ENCODE results near the gene CIB1.

CIB1 gene

DNA sequence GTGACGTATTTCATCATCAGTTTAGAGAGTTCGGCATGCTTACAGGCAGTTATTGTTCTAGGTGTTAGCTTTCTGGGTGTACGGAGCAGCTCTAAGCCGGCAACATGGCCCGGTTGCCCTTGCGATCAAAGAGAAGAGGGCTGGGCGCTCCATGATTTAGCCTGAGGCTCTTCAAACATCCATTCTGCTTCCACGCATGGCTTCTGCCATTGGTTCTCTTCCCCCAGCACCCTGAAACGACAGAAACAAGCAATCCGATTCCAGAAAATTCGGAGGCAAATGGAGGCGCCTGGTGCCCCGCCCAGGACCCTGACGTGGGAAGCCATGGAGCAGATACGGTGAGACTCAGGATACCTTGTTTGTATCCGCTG, 32.3 kb upstream of the CIB1 start:
- H3K27ac ChIP-seq (replicated peaks) = peak overlapping the region; percentile 94
- peak in 1 of 2 experiments; percentile 29 for DNase-seq (ENCODE audit: low read depth in 1 of 2, low spot score in 1 of 2)
- peak overlapping the region; percentile 81 for H3K4me3 ChIP-seq (replicated peaks; ENCODE audit: insufficient read depth, low read length)
- no peaks in the 10 kb centered on the region for H3K27me3 ChIP-seq (ENCODE audit: insufficient read depth, poor library complexity, severe bottlenecking)
- TF ChIP-seq REST (IDR thresholded peaks at IDR 0.05; ENCODE audit: insufficient replicate concordance, low read depth) = no peak
- TF ChIP-seq GABPA (IDR thresholded peaks at IDR 0.05; ENCODE audit: low read depth) = no peak
- TF ChIP-seq POLR2AphosphoS5 (IDR thresholded peaks at IDR 0.05; ENCODE audit: low read depth) = no peak
- TF ChIP-seq CTCF (IDR thresholded peaks at IDR 0.05; ENCODE audit: insufficient read depth, low read length) = no peak
- TF ChIP-seq SPI1 (IDR thresholded peaks at IDR 0.05; ENCODE audit: borderline replicate concordance, low read depth) = no peak

- TF ChIP-seq POLR2AphosphoS5 (IDR thresholded peaks at IDR 0.05; ENCODE audit: low read depth) = peak; percentile 92
- peak; percentile 61 for TF ChIP-seq REST (IDR thresholded peaks at IDR 0.05; ENCODE audit: insufficient replicate concordance, low read depth)
- TF ChIP-seq SPI1 (IDR thresholded peaks at IDR 0.05; ENCODE audit: borderline replicate concordance, low read depth) = peak; percentile 49; the same call in 1 of the 2 replicates
- peak; percentile 87 for TF ChIP-seq GABPA (IDR thresholded peaks at IDR 0.05; ENCODE audit: low read depth)
- no peak for TF ChIP-seq CTCF (IDR thresholded peaks at IDR 0.05; ENCODE audit: insufficient read depth, low read length)
- Histone ChIP-seq H3K27ac (replicated peaks) (peak within 1 kb of the TSS; percentile 94), H3K4me3 (replicated peaks; ENCODE audit: insufficient read depth, low read length) (peak within 1 kb of the TSS; percentile 81), H3K27me3 (ENCODE audit: insufficient read depth, poor library complexity, severe bottlenecking) (no peaks in the 10 kb centered on the region)
- DNase-seq (ENCODE audit: low read depth in 1 of 2, low spot score in 1 of 2) = peak; percentile 87 to 95
Measured at GRCh38 chr15:90265271-90266060, 31.7 kb upstream of the CIB1 start, which contains the start of gene NGRN. NGRN (plus strand) TSS chr15:90265672; CDS start chr15:90265713, 41 bp downstream.

DNA sequence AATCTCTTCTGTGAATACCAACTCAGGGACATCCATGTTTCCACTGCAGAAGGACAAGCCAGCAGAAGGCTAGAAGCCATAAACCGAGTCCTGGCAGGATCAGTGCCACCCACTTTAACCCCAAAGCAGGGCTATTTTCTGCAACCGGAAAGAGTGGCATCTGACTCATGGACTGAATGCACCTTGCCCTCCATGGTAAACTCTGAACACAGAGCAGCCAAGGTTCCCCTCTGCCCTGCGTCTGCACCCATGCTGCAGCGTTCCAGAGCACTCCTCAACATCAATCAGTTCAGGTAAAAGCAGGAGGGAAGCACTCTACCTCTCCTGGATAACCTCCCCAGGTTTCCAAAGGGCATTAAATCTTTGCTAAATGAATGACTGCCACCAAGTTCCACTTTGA, 30.9 kb upstream of the CIB1 start:
- peak; percentile 40 to 50 for DNase-seq (ENCODE audit: low read depth in 1 of 2, low spot score in 1 of 2)
- H3K4me3 ChIP-seq (replicated peaks; ENCODE audit: insufficient read depth, low read length) = peak overlapping the region; percentile 81
- TF ChIP-seq REST (IDR thresholded peaks at IDR 0.05; ENCODE audit: insufficient replicate concordance, low read depth) (no peak), CTCF (IDR thresholded peaks at IDR 0.05; ENCODE audit: insufficient read depth, low read length) (no peak), SPI1 (IDR thresholded peaks at IDR 0.05; ENCODE audit: borderline replicate concordance, low read depth) (no peak), GABPA (IDR thresholded peaks at IDR 0.05; ENCODE audit: low read depth) (no peak), POLR2AphosphoS5 (IDR thresholded peaks at IDR 0.05; ENCODE audit: low read depth) (no peak)
- no peaks in the 10 kb centered on the region for H3K27me3 ChIP-seq (ENCODE audit: insufficient read depth, poor library complexity, severe bottlenecking)
- H3K27ac ChIP-seq (replicated peaks) = peak overlapping the region; percentile 94
